ENCODE data around the gene MAMLD1.

MAMLD1 gene

DNA sequence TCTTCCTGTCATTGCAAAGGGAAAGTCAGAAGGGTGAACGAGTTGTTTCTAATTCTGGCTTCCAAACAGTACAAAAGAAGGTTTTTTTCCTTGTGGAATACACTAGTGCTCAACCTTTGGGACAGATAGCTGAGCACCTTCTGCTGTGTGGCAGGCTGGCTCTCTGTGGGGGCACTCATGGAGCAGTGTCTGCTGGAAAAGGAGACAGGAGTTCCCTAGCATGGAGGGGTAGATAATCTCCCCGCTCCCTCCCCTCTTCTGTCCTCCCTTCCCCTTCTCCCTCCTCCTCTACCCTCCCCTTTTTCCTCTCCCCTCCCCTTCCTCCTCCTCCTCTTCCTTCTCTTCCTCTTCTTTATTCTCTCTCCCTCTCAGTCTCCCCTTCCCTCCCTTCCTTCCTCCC is 142.9 kb downstream of the MAMLD1 start:
- H3K9me3 ChIP-seq (ENCODE audit: control insufficient read depth in 1 of 2, low read length in 2 of 2), result no peaks in the 10 kb centered on the region
- H3K36me3 ChIP-seq (ENCODE audit: control insufficient read depth in 1 of 2, insufficient read depth in 2 of 2, low read length in 2 of 2), result no peaks in the 10 kb centered on the region
- no peak overlapping the region for H3K27ac ChIP-seq (ENCODE audit: low read depth, low read length)
- H3K4me1 ChIP-seq (ENCODE audit: control insufficient read depth in 1 of 2, insufficient read depth in 2 of 2, low read length in 2 of 2), result peaks cover 7 to 12% of the 10 kb centered on the region in 2 donors
- H3K27me3 ChIP-seq (ENCODE audit: control insufficient read depth in 1 of 2, insufficient read depth in 2 of 2, low read length in 2 of 2), result no peaks in the 10 kb centered on the region
- no peak overlapping the region for H3K4me3 ChIP-seq (ENCODE audit: low read depth in 1 of 2, low read length in 2 of 2)
- no peak overlapping the region for H3K9ac ChIP-seq (ENCODE audit: low read depth in 1 of 2, low read length in 2 of 2)

DNA sequence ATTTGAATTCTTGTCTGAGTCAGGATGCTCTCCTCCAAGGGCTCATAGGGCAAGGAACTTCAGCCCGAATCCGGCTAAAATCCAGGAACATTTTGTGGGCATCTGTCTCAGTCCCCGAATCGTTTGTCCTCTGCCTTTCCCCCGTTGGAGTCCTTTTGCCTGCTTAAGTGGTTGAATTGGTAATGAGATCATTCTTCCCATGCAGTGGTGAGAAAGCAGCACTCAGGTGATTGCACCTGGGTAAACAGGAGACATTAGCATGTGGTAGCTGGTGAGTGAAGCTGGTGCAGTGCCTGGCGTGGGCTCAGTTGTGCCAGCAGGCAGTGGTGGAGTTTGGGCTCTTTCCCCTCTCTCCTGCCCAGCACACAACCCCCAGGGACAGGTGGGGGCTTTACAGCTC is 143.4 kb downstream of the MAMLD1 start:
- Histone ChIP-seq H3K9me3 (ENCODE audit: control insufficient read depth in 1 of 2, low read length in 2 of 2) (no peaks in the 10 kb centered on the region), H3K9ac (ENCODE audit: low read depth in 1 of 2, low read length in 2 of 2) (no peak overlapping the region), H3K4me3 (ENCODE audit: low read depth in 1 of 2, low read length in 2 of 2) (no peak overlapping the region), H3K4me1 (ENCODE audit: control insufficient read depth in 1 of 2, insufficient read depth in 2 of 2, low read length in 2 of 2) (peaks cover 7 to 12% of the 10 kb centered on the region in 2 donors), H3K36me3 (ENCODE audit: control insufficient read depth in 1 of 2, insufficient read depth in 2 of 2, low read length in 2 of 2) (no peaks in the 10 kb centered on the region), H3K27me3 (ENCODE audit: control insufficient read depth in 1 of 2, insufficient read depth in 2 of 2, low read length in 2 of 2) (no peaks in the 10 kb centered on the region), H3K27ac (ENCODE audit: low read depth, low read length) (no peak overlapping the region)

DNA sequence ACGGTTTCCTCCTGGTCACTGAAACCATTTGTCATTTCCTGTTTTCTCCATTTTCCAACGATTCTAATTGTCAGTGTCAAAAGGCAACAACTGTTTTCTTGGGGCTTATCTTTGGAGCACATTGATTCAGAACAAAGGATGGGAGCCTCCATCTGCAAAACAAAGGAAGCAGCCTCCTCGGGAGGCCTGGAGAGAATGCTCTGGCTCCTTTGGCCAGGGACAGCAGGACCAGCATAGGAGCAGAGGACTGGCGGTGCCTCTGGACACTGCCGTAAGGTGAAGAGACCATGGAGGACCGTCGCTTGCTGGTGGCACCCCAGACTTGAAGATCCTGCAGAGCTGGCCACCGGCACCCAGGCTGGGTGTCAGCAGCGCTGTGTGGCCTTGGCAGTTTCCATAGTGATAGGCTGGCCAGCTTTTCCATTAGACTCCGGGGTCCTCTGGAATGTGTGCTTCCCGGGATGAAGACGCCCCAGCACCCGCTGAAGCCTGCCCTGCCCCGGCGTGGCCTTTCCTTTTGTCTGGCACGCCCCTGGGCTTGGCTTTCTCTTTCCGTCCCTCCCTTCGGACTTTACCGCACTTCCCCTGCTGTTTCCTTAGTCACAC is 144.2 kb downstream of the MAMLD1 start:
- H3K9me3 ChIP-seq (ENCODE audit: control insufficient read depth in 1 of 2, low read length in 2 of 2), result no peaks in the 10 kb centered on the region
- H3K9ac ChIP-seq (ENCODE audit: low read depth in 1 of 2, low read length in 2 of 2), result no peak overlapping the region
- H3K27me3 ChIP-seq (ENCODE audit: control insufficient read depth in 1 of 2, insufficient read depth in 2 of 2, low read length in 2 of 2), result no peaks in the 10 kb centered on the region
- no peak overlapping the region for H3K4me3 ChIP-seq (ENCODE audit: low read depth in 1 of 2, low read length in 2 of 2)
- H3K36me3 ChIP-seq (ENCODE audit: control insufficient read depth in 1 of 2, insufficient read depth in 2 of 2, low read length in 2 of 2), result no peaks in the 10 kb centered on the region
- no peak overlapping the region for H3K27ac ChIP-seq (ENCODE audit: low read depth, low read length)
- peaks cover 7 to 12% of the 10 kb centered on the region in 2 donors for H3K4me1 ChIP-seq (ENCODE audit: control insufficient read depth in 1 of 2, insufficient read depth in 2 of 2, low read length in 2 of 2)

DNA sequence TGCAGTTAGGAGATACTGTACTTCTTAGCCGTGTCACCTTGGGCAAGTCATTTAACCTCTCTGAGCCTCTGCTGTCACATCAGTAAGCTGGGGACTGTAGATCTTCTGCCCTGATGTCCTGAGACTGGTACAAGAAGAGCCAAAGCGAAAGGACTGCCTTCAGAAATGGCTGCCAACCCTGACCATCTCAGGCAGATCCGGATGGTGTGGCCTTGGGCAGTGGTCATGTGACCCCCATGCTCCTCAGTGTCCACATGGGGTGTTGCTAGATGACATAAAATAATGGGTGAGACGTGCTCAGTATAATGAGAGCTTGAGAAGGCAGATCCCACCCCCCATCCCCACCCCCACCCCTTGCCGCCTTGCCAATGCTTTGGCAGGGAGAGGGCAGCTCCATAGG is 144.9 kb downstream of the MAMLD1 start:
- no peaks in the 10 kb centered on the region for H3K9me3 ChIP-seq (ENCODE audit: control insufficient read depth in 1 of 2, low read length in 2 of 2)
- H3K36me3 ChIP-seq (ENCODE audit: control insufficient read depth in 1 of 2, insufficient read depth in 2 of 2, low read length in 2 of 2), result no peaks in the 10 kb centered on the region
- H3K9ac ChIP-seq (ENCODE audit: low read depth in 1 of 2, low read length in 2 of 2), result no peak overlapping the region
- no peaks in the 10 kb centered on the region for H3K27me3 ChIP-seq (ENCODE audit: control insufficient read depth in 1 of 2, insufficient read depth in 2 of 2, low read length in 2 of 2)
- no peak overlapping the region for H3K4me3 ChIP-seq (ENCODE audit: low read depth in 1 of 2, low read length in 2 of 2)
- no peak overlapping the region for H3K27ac ChIP-seq (ENCODE audit: low read depth, low read length)
- H3K4me1 ChIP-seq (ENCODE audit: control insufficient read depth in 1 of 2, insufficient read depth in 2 of 2, low read length in 2 of 2), result peaks cover 7 to 12% of the 10 kb centered on the region in 2 donors

DNA sequence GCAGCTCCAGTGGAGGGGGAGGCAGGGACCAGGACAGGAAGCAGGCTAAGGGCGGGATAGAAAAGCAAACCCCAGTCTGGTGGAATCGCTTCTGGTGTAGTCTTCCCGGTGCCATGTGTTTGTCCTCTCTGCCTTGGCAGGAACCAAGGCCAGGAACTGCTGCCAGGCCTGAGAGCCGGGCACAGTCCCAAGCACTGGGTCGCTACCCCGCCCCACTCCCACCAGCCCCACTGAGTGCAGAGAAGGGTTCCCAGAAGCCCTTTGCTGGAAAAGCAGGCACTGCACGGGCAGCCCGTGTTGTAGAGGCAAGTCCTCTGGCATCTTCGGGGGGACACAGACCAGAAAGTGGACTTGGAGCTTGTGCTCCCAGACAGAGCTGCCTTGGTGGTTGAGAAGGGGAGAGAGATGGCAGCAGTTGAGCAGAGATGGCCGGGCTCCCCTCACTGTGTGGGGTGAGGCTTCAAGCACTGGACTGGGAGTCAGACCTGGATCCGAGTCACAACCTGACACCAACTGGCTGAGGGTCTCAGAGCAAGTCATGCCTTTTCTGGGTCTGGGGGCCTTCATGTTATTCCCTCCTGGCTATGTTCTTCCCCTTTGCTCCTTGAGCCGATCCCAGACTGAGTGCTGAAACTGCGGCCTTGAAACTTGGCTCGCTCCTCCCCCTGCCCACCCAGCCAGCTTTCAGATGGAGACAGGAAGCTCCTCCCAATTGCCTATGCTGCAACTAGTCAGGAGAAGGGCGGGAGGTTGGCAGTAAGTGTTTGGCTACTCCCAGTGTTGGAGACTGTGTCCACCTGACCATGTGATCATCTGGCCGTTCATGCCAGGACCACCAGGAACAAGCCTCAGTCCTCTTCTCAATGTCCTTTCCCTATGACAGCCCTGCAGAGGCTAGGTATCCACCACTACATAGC is 145.6 kb downstream of the MAMLD1 start:
- no peak overlapping the region for H3K4me3 ChIP-seq (ENCODE audit: low read depth in 1 of 2, low read length in 2 of 2)
- H3K27ac ChIP-seq (ENCODE audit: low read depth, low read length), result no peak overlapping the region
- H3K9me3 ChIP-seq (ENCODE audit: control insufficient read depth in 1 of 2, low read length in 2 of 2), result no peaks in the 10 kb centered on the region
- H3K36me3 ChIP-seq (ENCODE audit: control insufficient read depth in 1 of 2, insufficient read depth in 2 of 2, low read length in 2 of 2), result no peaks in the 10 kb centered on the region
- H3K4me1 ChIP-seq (ENCODE audit: control insufficient read depth in 1 of 2, insufficient read depth in 2 of 2, low read length in 2 of 2), result peaks cover 7 to 12% of the 10 kb centered on the region in 2 donors
- H3K9ac ChIP-seq (ENCODE audit: low read depth in 1 of 2, low read length in 2 of 2), result no peak overlapping the region
- H3K27me3 ChIP-seq (ENCODE audit: control insufficient read depth in 1 of 2, insufficient read depth in 2 of 2, low read length in 2 of 2), result no peaks in the 10 kb centered on the region

DNA sequence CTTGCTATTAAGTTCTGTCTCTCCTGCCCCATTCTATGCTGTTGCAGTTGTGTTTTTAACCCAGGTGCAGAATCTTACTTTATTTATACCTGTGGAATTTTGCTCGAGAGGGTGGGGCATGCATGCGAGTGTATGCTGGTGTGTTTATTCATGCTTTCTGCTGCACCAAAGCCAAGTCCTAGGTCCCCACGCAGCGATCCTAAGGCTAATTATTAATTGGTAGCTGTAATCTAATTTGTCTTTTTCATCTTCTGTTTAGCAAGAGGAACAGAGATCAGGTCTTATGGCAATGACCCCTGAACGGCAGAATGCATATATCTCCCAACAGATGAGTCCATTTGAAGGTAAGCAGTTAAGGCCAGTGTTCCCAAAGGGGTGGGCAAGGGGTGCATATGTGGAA is 146.6 kb downstream of the MAMLD1 start:
- Histone ChIP-seq H3K4me3 (ENCODE audit: low read depth in 1 of 2, low read length in 2 of 2) (no peak overlapping the region), H3K4me1 (ENCODE audit: control insufficient read depth in 1 of 2, insufficient read depth in 2 of 2, low read length in 2 of 2) (peaks cover 0 to 12% of the 10 kb centered on the region in 2 donors), H3K36me3 (ENCODE audit: control insufficient read depth in 1 of 2, insufficient read depth in 2 of 2, low read length in 2 of 2) (no peaks in the 10 kb centered on the region), H3K9me3 (ENCODE audit: control insufficient read depth in 1 of 2, low read length in 2 of 2) (no peaks in the 10 kb centered on the region), H3K9ac (ENCODE audit: low read depth in 1 of 2, low read length in 2 of 2) (no peak overlapping the region), H3K27me3 (ENCODE audit: control insufficient read depth in 1 of 2, insufficient read depth in 2 of 2, low read length in 2 of 2) (no peaks in the 10 kb centered on the region), H3K27ac (ENCODE audit: low read depth, low read length) (no peak overlapping the region)

DNA sequence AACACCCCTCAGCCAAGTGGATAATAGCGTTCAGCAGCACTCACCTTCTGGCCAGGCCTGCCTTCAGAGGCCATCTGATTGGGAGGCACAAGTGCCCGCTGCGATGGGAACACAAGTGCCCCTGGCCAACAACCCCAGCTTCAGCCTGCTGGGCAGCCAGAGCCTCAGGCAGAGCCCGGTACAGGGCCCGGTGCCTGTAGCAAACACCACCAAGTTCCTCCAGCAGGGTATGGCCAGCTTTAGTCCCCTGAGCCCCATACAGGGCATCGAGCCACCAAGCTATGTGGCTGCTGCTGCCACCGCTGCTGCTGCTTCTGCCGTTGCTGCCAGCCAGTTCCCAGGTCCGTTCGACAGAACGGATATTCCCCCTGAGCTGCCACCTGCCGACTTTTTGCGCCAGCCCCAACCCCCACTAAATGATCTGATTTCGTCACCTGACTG is 149.4 kb downstream of the MAMLD1 start:
- no peaks in the 10 kb centered on the region for H3K9me3 ChIP-seq (ENCODE audit: control insufficient read depth in 1 of 2, low read length in 2 of 2)
- H3K27me3 ChIP-seq (ENCODE audit: control insufficient read depth in 1 of 2, insufficient read depth in 2 of 2, low read length in 2 of 2), result no peaks in the 10 kb centered on the region
- H3K36me3 ChIP-seq (ENCODE audit: control insufficient read depth in 1 of 2, insufficient read depth in 2 of 2, low read length in 2 of 2), result no peaks in the 10 kb centered on the region
- no peak overlapping the region for H3K27ac ChIP-seq (ENCODE audit: low read depth, low read length)
- H3K4me1 ChIP-seq (ENCODE audit: control insufficient read depth in 1 of 2, insufficient read depth in 2 of 2, low read length in 2 of 2), result peaks cover 0 to 9% of the 10 kb centered on the region in 2 donors
- no peak overlapping the region for H3K9ac ChIP-seq (ENCODE audit: low read depth in 1 of 2, low read length in 2 of 2)
- no peak overlapping the region for H3K4me3 ChIP-seq (ENCODE audit: low read depth in 1 of 2, low read length in 2 of 2)

DNA sequence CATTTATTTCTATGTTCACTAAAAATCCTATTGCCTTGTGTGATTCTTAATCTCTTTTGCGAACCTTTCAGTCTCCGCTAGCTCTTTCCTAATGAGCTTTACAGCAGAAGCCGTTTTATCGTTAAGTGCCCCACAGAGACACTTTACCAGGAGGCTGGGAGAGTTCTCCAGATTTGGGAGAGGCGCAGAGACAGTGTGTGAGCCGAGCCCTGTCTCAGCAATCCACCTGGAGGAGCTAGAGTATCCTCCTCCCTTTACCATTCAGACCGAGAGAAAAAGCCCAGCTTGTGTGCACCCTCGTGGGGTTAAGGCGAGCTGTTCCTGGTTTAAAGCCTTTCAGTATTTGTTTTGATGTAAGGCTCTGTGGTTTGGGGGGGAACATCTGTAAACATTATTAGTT is 150.4 kb downstream of the MAMLD1 start:
- H3K9me3 ChIP-seq (ENCODE audit: control insufficient read depth in 1 of 2, low read length in 2 of 2), result no peaks in the 10 kb centered on the region
- no peak overlapping the region for H3K27ac ChIP-seq (ENCODE audit: low read depth, low read length)
- no peak overlapping the region for H3K9ac ChIP-seq (ENCODE audit: low read depth in 1 of 2, low read length in 2 of 2)
- no peaks in the 10 kb centered on the region for H3K27me3 ChIP-seq (ENCODE audit: control insufficient read depth in 1 of 2, insufficient read depth in 2 of 2, low read length in 2 of 2)
- no peaks in the 10 kb centered on the region for H3K36me3 ChIP-seq (ENCODE audit: control insufficient read depth in 1 of 2, insufficient read depth in 2 of 2, low read length in 2 of 2)
- H3K4me1 ChIP-seq (ENCODE audit: control insufficient read depth in 1 of 2, insufficient read depth in 2 of 2, low read length in 2 of 2), result peaks cover 0 to 4% of the 10 kb centered on the region in 2 donors
- no peak overlapping the region for H3K4me3 ChIP-seq (ENCODE audit: low read depth in 1 of 2, low read length in 2 of 2)

DNA sequence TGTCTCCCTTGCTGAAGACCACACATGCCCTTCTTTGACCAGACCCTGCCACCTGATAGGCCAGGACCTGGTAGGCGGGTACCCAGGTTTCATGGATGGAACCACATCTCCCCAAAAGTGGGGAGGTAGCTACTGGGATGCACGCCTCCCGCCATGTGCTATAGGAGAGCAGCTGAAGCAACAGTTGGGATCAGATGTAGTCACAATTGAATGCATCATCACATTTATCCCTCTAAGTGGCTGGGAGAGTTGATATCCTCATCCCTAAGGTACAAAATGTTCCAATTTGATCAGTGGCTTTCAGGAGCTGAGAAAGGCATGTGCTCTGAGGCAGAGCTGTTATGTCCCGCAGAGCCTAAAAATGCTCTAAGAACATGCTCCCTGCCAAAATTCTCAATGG is 151.3 kb downstream of the MAMLD1 start:
- H3K9me3 ChIP-seq (ENCODE audit: control insufficient read depth in 1 of 2, low read length in 2 of 2), result no peaks in the 10 kb centered on the region
- no peak overlapping the region for H3K27ac ChIP-seq (ENCODE audit: low read depth, low read length)
- no peak overlapping the region for H3K4me3 ChIP-seq (ENCODE audit: low read depth in 1 of 2, low read length in 2 of 2)
- H3K36me3 ChIP-seq (ENCODE audit: control insufficient read depth in 1 of 2, insufficient read depth in 2 of 2, low read length in 2 of 2), result no peaks in the 10 kb centered on the region
- no peak overlapping the region for H3K9ac ChIP-seq (ENCODE audit: low read depth in 1 of 2, low read length in 2 of 2)
- no peaks in the 10 kb centered on the region for H3K27me3 ChIP-seq (ENCODE audit: control insufficient read depth in 1 of 2, insufficient read depth in 2 of 2, low read length in 2 of 2)
- H3K4me1 ChIP-seq (ENCODE audit: control insufficient read depth in 1 of 2, insufficient read depth in 2 of 2, low read length in 2 of 2), result no peaks in the 10 kb centered on the region

DNA sequence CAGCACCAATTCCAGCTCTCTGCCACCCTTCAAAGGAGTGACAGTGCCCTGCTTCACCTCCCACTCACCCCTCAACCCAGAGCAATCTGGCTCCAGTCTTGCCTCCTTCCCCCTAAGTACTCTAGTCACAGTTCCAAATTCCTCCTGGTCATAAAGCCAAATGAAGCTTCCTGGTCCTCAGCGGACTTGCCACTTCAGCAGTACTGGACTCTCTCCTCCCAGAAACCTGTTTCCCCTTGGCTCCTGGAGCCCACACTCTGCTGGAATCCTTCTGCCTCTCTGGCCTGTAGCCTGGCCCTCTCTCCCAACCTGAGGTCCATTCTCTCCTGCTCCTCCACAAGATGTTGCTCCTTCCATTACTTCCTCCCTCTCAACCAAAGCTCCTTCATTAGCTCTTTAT is 152.7 kb downstream of the MAMLD1 start:
- Histone ChIP-seq H3K27me3 (ENCODE audit: control insufficient read depth in 1 of 2, insufficient read depth in 2 of 2, low read length in 2 of 2) (no peaks in the 10 kb centered on the region), H3K4me3 (ENCODE audit: low read depth in 1 of 2, low read length in 2 of 2) (no peak overlapping the region), H3K36me3 (ENCODE audit: control insufficient read depth in 1 of 2, insufficient read depth in 2 of 2, low read length in 2 of 2) (no peaks in the 10 kb centered on the region), H3K9ac (ENCODE audit: low read depth in 1 of 2, low read length in 2 of 2) (no peak overlapping the region), H3K27ac (ENCODE audit: low read depth, low read length) (no peak overlapping the region), H3K4me1 (ENCODE audit: control insufficient read depth in 1 of 2, insufficient read depth in 2 of 2, low read length in 2 of 2) (no peaks in the 10 kb centered on the region), H3K9me3 (ENCODE audit: control insufficient read depth in 1 of 2, low read length in 2 of 2) (no peaks in the 10 kb centered on the region)

Data from duodenal mucosa (tissue), 2 donors.